ENCODE data around the gene G3BP1. TPM values are rescaled to one million over a fixed set of nuclear protein-coding genes. Genes with fewer than 3 reads are reported as not detected.

G3BP1 gene
- total RNA-seq, 1 experiment from 2014 or later: 269 TPM

DNA sequence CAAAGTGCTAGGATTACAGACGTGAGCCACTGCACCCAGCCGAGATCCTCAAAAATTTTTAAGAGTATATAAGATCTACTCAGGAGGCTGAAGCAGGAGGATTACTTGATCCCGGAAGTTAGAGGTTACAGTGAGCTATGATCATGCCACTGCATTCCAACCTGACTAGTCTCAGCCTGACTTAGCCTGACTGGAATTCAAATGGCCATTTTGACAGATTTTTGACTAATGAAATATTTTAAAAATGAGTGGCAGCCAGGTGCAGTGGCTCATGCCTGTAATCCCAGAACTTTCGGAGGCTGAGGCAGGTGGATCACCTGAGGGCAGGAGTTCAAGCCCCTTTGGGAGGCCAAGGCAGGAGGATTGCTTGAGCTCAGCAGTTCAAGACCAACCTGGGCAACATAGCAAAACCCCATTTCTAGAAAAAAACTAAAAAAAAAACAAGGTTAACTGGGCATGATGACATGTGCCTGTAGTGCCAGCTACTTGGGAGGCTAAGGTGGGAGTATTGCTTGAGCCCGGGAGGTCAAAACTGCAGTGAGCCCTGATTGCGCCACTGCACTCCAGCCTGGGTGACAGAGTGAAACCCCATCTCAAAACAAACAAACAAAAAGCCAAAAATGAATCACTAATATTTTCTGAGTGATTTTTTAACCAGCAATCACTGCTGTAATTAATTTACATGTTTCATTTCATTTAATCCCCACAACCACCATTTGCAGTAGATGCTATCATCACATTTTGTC is 29.9 kb upstream of the G3BP1 start:
- no peaks in the 10 kb centered on the region for H3K27me3 ChIP-seq
- H3K27ac ChIP-seq: peak overlapping the region; percentile 24; the same call in 1 of the 2 replicates
- H3K4me3 ChIP-seq: no peak overlapping the region
- no peaks in the 10 kb centered on the region for H3K9me3 ChIP-seq (replicated peaks)
- peaks cover 15% of the 10 kb centered on the region for H3K4me1 ChIP-seq
- no peaks in the 10 kb centered on the region for H3K36me3 ChIP-seq
- DNase-seq: no peak

DNA sequence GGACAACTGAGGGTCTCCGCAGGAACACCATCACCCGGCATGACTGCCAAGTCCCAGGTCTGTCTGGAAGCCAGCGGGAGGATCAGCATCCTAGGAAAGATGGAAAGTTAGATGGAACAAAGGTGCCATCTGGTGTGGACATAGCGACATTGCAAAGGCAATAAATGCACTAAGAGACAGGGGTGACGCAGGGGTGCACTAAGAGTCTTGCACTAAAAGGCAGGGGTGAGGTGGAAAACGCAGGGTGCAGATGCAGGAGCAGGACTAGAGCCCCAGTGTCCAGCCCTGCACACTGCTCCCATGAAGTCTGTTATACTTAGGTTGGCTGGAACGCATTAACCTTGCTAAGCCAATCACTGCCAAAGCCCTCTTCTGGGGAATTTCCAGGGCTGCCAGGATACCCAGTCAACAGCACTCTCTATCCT is 28.9 kb upstream of the G3BP1 start:
- Histone ChIP-seq H3K4me1 (peaks cover 15% of the 10 kb centered on the region), H3K27ac (no peak overlapping the region), H3K36me3 (no peaks in the 10 kb centered on the region), H3K27me3 (no peaks in the 10 kb centered on the region), H3K9me3 (replicated peaks) (no peaks in the 10 kb centered on the region), H3K4me3 (no peak overlapping the region)
- peak; percentile 47 to 73 for DNase-seq

GRCh38 chr5:151743530-151743929 is 28.2 kb upstream of the G3BP1 start:
- Histone ChIP-seq H3K4me3 (no peak overlapping the region), H3K27ac (no peak overlapping the region)

DNA sequence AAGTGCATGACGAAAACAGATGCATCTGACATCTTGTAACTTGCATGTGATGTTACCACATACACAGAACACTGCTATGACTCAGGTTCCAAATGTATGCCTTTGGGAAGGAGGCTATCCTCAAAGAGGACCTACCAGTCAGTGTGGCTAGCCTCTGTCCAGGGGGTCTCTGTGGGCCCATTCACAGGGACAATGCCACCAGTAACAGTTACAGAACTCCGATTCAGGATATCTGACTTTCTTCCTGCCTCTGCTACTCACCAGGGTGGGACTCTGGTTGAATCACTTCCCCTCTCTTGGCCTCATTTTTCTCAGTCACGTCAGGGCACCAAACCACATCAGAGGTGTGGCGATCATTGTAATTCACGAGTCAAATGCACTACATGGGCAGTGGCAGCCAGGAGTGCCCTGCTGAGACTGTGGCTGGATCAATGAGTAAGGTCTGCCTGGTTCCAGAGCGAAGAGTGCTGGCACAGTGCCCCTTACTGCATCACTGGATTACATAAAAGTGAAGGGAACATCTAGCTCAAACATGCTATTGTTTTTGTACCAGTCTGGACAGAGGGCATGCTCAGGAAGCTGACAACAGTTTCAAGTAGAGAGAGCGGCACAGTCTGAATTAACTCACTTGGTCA is 26.6 kb upstream of the G3BP1 start:
- Histone ChIP-seq H3K27ac (no peak overlapping the region), H3K9me3 (replicated peaks) (no peaks in the 10 kb centered on the region), H3K27me3 (no peaks in the 10 kb centered on the region), H3K4me3 (no peak overlapping the region), H3K4me1 (peaks cover 7% of the 10 kb centered on the region), H3K36me3 (no peaks in the 10 kb centered on the region)
- DNase-seq: no peak

More at GRCh38 chr5:151743530-151743929, 28.2 kb upstream of the G3BP1 start:
- DNase-seq: no peak
- peaks cover 15% of the 10 kb centered on the region for H3K4me1 ChIP-seq
- no peaks in the 10 kb centered on the region for H3K9me3 ChIP-seq (replicated peaks)
- H3K36me3 ChIP-seq: no peaks in the 10 kb centered on the region
- H3K27me3 ChIP-seq: no peaks in the 10 kb centered on the region

- Histone ChIP-seq H3K9me3 (replicated peaks) (no peaks in the 10 kb centered on the region), H3K27ac (no peak overlapping the region), H3K27me3 (no peaks in the 10 kb centered on the region), H3K4me1 (no peaks in the 10 kb centered on the region), H3K36me3 (peaks cover 10% of the 10 kb centered on the region; the same call in 1 of the 2 replicates), H3K4me3 (no peak overlapping the region)
- DNase-seq: no peak
Measured at GRCh38 chr5:151750121-151750520, 21.6 kb upstream of the G3BP1 start.

- Histone ChIP-seq H3K27me3 (no peaks in the 10 kb centered on the region), H3K9me3 (replicated peaks) (no peaks in the 10 kb centered on the region), H3K4me1 (no peaks in the 10 kb centered on the region), H3K36me3 (peaks cover 10% of the 10 kb centered on the region; the same call in 1 of the 2 replicates), H3K27ac (no peak overlapping the region), H3K4me3 (no peak overlapping the region)
- DNase-seq: no peak
Measured at GRCh38 chr5:151751091-151751490, 20.7 kb upstream of the G3BP1 start.

DNA sequence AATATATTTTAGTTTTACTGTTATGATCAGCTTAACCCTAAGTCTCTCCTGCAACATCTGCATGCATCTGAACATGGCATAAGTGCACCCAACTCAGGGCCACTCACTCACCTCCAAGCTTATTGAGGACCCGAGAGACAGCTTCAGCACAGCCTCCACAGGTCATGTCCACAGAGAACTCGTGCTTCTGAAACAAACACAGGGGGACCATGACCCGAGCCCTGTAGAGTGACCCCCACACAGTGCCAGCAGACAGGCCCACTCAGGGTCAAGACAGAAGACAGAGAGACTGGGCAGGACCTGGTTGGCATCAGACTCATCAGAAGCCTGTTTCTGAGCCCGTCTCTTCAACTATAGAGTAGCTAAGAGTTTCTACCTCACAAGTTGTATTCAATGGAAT is 20.2 kb upstream of the G3BP1 start:
- Histone ChIP-seq H3K27me3 (no peaks in the 10 kb centered on the region), H3K4me1 (no peaks in the 10 kb centered on the region), H3K27ac (no peak overlapping the region), H3K36me3 (peaks cover 10% of the 10 kb centered on the region; the same call in 1 of the 2 replicates), H3K9me3 (replicated peaks) (no peaks in the 10 kb centered on the region), H3K4me3 (no peak overlapping the region)
- DNase-seq: no peak

DNA sequence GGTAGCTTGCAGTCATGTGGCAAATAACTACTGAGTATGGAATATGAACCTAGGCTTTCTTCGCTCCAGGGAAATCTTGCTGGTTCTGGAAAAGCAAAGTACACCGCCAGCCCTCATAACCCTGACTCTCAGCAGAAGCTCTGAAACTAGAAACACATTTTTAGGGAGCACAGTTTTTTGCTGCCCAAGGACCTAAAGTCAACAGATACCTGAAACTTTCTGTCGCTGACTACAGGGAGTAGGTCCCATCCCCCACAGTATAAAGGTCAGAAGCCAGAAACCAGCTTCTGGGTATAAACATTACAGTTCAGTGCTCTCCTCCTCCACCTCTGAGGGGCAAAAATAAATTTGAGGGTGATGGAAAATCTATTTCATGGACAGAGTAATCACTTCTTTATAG is 16.4 kb upstream of the G3BP1 start:
- Histone ChIP-seq H3K27me3 (no peaks in the 10 kb centered on the region), H3K4me1 (no peaks in the 10 kb centered on the region), H3K27ac (no peak overlapping the region), H3K9me3 (replicated peaks) (no peaks in the 10 kb centered on the region), H3K4me3 (no peak overlapping the region), H3K36me3 (peaks cover 10% of the 10 kb centered on the region; the same call in 1 of the 2 replicates)
- no peak for DNase-seq

GRCh38 chr5:151757233-151758140 is 14.3 kb upstream of the G3BP1 start:
- Histone ChIP-seq H3K27ac (no peak overlapping the region; the same call in 1 of the 2 replicates), H3K9me3 (replicated peaks) (no peaks in the 10 kb centered on the region), H3K27me3 (no peaks in the 10 kb centered on the region), H3K36me3 (peaks cover 9% of the 10 kb centered on the region; the same call in 1 of the 2 replicates), H3K4me3 (peak overlapping the region; percentile 65), H3K4me1 (no peaks in the 10 kb centered on the region)
- DNase-seq: no peak

GRCh38 chr5:151758141-151758429 is 13.7 kb upstream of the G3BP1 start:
- Histone ChIP-seq H3K27me3 (no peaks in the 10 kb centered on the region), H3K4me1 (no peaks in the 10 kb centered on the region), H3K9me3 (replicated peaks) (no peaks in the 10 kb centered on the region), H3K27ac (peak overlapping the region; percentile 12; the same call in 1 of the 2 replicates), H3K4me3 (peak overlapping the region; percentile 65), H3K36me3 (peaks cover 3% of the 10 kb centered on the region; the same call in 1 of the 2 replicates)
- peak in 1 of 2 experiments; percentile 49 for DNase-seq

GRCh38 chr5:151758430-151759241 is 13.1 kb upstream of the G3BP1 start, which contains the start of gene ATOX1:
Gene ATOX1, minus strand, starts transcription at chr5:151758631. Its CDS starts 80 bp downstream, at chr5:151758551.
- no peaks in the 10 kb centered on the region for H3K27me3 ChIP-seq
- peak; percentile 89 to 95 for DNase-seq
- H3K4me1 ChIP-seq: no peaks in the 10 kb centered on the region
- H3K4me3 ChIP-seq: peak within 1 kb of the TSS; percentile 65
- H3K36me3 ChIP-seq: no peaks in the 10 kb centered on the region
- H3K27ac ChIP-seq: peak within 1 kb of the TSS; percentile 12; the same call in 1 of the 2 replicates
- no peaks in the 10 kb centered on the region for H3K9me3 ChIP-seq (replicated peaks)

GRCh38 chr5:151764801-151765200 is 7.0 kb upstream of the G3BP1 start:
- H3K27ac ChIP-seq: no peak overlapping the region

GRCh38 chr5:151766975-151767374 is 4.8 kb upstream of the G3BP1 start:
- no peaks in the 10 kb centered on the region for H3K9me3 ChIP-seq (replicated peaks)
- no peak for DNase-seq
- no peaks in the 10 kb centered on the region for H3K36me3 ChIP-seq
- H3K27me3 ChIP-seq: no peaks in the 10 kb centered on the region
- no peak overlapping the region for H3K27ac ChIP-seq
- H3K4me3 ChIP-seq: no peak overlapping the region
- no peaks in the 10 kb centered on the region for H3K4me1 ChIP-seq

More at GRCh38 chr5:151764801-151765200, 7.0 kb upstream of the G3BP1 start:
- no peaks in the 10 kb centered on the region for H3K27me3 ChIP-seq
- H3K4me1 ChIP-seq: no peaks in the 10 kb centered on the region
- H3K9me3 ChIP-seq (replicated peaks): no peaks in the 10 kb centered on the region
- H3K36me3 ChIP-seq: no peaks in the 10 kb centered on the region
- H3K4me3 ChIP-seq: no peak overlapping the region
- no peak for DNase-seq

All from SJCRH30 (cell line).